Lower lobe of right lung (tissue), 2 donors: ENCODE measurements around the gene DDX46. TPM values are rescaled to one million over a fixed set of nuclear protein-coding genes. Genes with fewer than 3 reads are reported as not detected.
A peak's percentile ranks its signal among the peaks of the same experiment; 100 is the strongest.
"Not testable (repeated sequence)": the region's sequence is repeated elsewhere in the genome, so short reads cannot be mapped to it uniquely, and the experiment has no call there.

Experiments used
- ATAC-seq, 2 donors: fragments of 200-7000 bp; cut with Tn5 transposase; one replicate each; pipeline ENCODE4 v1.9.1; 2020 to 2022; ENCODE audit warnings: mild to moderate bottlenecking in 2 of 2, moderate library complexity in 2 of 2
- DNase-seq: peaks from one replicate; pipeline ENCODE4 v3.0.0-alpha.2; 2020
- H3K27ac ChIP-seq: fragments of 200-600 bp; one replicate; pipeline ENCODE4 v1.8.0; 2022
- H3K27me3 ChIP-seq: fragments of 200-600 bp; one replicate; pipeline ENCODE4 v1.8.0; 2022; ENCODE audit warnings: low read depth
- H3K36me3 ChIP-seq: fragments of 200-600 bp; one replicate; pipeline ENCODE4 v1.8.0; 2022; ENCODE audit warnings: mild to moderate bottlenecking
- H3K4me1 ChIP-seq: fragments of 200-600 bp; one replicate; pipeline ENCODE4 v1.8.0; 2022
- H3K4me3 ChIP-seq: fragments of 200-600 bp; one replicate; pipeline ENCODE4 v1.8.0; 2022; ENCODE audit warnings: mild to moderate bottlenecking
- H3K9me3 ChIP-seq: fragments of 200-600 bp; one replicate; pipeline ENCODE4 v1.8.0; 2022
- intact Hi-C: fragments of 100-400 bp; cut with DNase I; formaldehyde crosslinking; loops from one replicate; pipeline ENCODE4 v1.11.0; 2022
- long read RNA-seq: library from polyadenylated mRNA; unstranded; transcript quantifications from one replicate; pipeline ENCODE4 v2.0.0, GENCODE V29; 2021
- total RNA-seq: library from RNA; stranded (reverse); fragmentation: NEBNext Ultra II Directional; extraction: Animal tissue kit (Norgen Biotek cat#: 25700); gene quantifications from one replicate; pipeline ENCODE4 v1.2.1, GENCODE V29; 2021
- TF ChIP-seq, protein P1 (sequence below): fragments of 200-600 bp; IDR thresholded peaks from one replicate; pipeline ENCODE4 v1.8.0; 2022; ENCODE audit warnings: antibody characterized with exemption, mild to moderate bottlenecking
- donor health status: DM: no; HTN: yes; CAD: no; lungs with severe emphysema.

Gene DDX46, protein sequence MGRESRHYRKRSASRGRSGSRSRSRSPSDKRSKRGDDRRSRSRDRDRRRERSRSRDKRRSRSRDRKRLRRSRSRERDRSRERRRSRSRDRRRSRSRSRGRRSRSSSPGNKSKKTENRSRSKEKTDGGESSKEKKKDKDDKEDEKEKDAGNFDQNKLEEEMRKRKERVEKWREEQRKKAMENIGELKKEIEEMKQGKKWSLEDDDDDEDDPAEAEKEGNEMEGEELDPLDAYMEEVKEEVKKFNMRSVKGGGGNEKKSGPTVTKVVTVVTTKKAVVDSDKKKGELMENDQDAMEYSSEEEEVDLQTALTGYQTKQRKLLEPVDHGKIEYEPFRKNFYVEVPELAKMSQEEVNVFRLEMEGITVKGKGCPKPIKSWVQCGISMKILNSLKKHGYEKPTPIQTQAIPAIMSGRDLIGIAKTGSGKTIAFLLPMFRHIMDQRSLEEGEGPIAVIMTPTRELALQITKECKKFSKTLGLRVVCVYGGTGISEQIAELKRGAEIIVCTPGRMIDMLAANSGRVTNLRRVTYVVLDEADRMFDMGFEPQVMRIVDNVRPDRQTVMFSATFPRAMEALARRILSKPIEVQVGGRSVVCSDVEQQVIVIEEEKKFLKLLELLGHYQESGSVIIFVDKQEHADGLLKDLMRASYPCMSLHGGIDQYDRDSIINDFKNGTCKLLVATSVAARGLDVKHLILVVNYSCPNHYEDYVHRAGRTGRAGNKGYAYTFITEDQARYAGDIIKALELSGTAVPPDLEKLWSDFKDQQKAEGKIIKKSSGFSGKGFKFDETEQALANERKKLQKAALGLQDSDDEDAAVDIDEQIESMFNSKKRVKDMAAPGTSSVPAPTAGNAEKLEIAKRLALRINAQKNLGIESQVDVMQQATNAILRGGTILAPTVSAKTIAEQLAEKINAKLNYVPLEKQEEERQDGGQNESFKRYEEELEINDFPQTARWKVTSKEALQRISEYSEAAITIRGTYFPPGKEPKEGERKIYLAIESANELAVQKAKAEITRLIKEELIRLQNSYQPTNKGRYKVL
- 43.3 TPM for total RNA-seq
- long read RNA-seq, full-length matches to known transcripts = 12 of 70 reads
- long read RNA-seq, partial matches to known transcripts = 50 of 70 reads
- long read RNA-seq, other reads (novel, unspliced or antisense) = 8 of 70 reads

DNA sequence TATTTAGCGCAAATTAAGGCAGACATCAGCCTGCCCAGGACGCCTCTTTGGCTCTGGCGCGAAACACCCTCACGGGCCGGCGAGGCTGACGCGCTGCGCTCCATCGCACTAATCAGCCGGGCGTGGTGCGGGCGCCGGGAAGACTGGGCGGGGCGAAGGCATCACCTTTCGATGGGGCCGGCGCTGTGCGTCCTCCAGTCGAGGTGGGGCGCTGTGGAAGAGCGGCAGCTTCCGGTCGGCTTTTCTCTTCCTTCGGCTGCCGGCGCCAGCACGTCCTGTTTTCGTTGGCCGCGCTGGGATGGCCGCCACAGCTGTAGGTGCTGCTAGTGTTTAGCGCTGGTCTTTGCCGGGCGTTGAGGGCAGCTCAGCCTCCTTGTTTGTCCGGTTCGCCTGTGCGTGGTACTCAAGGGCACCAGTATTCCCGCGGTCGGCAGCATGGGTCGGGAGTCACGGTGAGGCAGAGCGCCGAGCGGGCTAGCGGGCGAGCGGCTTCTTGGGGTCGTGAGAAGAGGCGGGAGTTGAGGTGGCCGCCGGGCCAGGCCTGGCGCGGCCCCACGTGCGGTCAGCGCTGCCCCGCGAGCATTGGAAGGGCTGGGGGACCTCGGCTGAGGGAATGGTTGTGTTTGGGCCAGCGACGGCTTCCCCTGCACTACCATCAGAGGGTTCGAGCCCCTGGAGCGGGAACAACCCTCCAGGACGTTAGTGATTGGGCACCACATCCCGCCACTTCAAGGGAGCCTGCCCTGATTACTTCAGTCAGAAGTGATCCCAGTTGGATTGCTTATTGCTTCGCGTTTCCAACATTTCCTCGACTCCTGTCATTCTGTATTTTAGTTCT is at the start of gene DDX46:
Gene DDX46 (plus strand): TSS at position 276 of the 838 bp plus-strand sequence. CDS start 160 bp downstream, at position 436.
- peaks cover 21% of the 10 kb centered on the region for H3K4me1 ChIP-seq
- H3K27me3 ChIP-seq = no peaks in the 10 kb centered on the region
- DNase-seq = peak; percentile 95
- peaks cover under 1% of the 10 kb centered on the region for H3K36me3 ChIP-seq
- peak within 1 kb of the TSS; percentile 81 for H3K27ac ChIP-seq
- intact Hi-C loops = no loop called here
- peak within 1 kb of the TSS; percentile 93 for H3K4me3 ChIP-seq
- H3K9me3 ChIP-seq = no peaks in the 10 kb centered on the region
- peak; percentile 99 to 100 for ATAC-seq
- TF ChIP-seq, protein P1, sequence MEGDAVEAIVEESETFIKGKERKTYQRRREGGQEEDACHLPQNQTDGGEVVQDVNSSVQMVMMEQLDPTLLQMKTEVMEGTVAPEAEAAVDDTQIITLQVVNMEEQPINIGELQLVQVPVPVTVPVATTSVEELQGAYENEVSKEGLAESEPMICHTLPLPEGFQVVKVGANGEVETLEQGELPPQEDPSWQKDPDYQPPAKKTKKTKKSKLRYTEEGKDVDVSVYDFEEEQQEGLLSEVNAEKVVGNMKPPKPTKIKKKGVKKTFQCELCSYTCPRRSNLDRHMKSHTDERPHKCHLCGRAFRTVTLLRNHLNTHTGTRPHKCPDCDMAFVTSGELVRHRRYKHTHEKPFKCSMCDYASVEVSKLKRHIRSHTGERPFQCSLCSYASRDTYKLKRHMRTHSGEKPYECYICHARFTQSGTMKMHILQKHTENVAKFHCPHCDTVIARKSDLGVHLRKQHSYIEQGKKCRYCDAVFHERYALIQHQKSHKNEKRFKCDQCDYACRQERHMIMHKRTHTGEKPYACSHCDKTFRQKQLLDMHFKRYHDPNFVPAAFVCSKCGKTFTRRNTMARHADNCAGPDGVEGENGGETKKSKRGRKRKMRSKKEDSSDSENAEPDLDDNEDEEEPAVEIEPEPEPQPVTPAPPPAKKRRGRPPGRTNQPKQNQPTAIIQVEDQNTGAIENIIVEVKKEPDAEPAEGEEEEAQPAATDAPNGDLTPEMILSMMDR = peak; percentile 92

DNA sequence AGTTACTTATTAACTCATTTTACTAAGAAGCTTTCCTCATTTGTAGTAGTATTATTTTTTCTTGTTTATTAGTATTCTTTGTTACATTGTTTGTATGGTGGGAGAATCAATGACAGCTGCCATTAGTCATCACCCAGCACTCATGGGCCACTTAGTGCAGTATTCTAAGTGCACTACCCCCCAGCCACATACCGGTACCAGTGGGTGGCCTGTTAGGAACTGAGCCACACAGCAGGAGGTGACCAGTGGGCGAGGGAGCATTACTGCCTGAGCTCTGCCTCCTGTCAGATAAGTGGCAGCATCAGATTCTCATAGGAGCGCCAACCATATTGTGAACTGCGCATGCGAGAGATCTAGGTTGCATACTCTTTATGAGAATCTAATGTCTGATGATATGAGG is 44.5 kb upstream of the DDX46 start:
- Histone ChIP-seq H3K4me3 (no peak overlapping the region), H3K9me3 (no peaks in the 10 kb centered on the region), H3K4me1 (no peaks in the 10 kb centered on the region), H3K36me3 (peaks cover 96% of the 10 kb centered on the region), H3K27ac (no peak overlapping the region), H3K27me3 (no peaks in the 10 kb centered on the region)
- intact Hi-C loops = no loop called here
- TF ChIP-seq, protein P1 = no peak
- DNase-seq (no peak), ATAC-seq (no peak)

DNA sequence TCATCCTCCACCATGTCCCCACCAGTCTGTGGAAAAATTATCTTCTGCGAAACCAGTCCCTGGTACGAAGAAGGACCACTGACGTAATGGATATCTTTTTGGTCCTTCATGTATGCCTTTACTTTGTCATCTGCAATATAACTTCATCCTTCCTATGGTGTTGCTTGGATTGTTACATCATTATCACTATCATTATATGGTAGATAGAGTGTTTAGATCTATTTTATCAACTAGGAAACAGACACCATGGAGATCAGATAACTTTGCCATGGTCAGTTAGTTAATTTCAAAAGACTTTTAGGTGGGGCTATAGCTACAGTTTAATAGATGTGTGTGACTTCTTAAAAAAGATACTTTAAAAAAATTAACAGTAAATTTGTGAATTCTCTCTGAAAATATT is 44.0 kb upstream of the DDX46 start:
- DNase-seq (no peak), ATAC-seq (no peak)
- no peaks in the 10 kb centered on the region for H3K27me3 ChIP-seq
- H3K9me3 ChIP-seq = no peaks in the 10 kb centered on the region
- intact Hi-C loops = no loop called here
- no peak overlapping the region for H3K4me3 ChIP-seq
- no peaks in the 10 kb centered on the region for H3K4me1 ChIP-seq
- peaks cover 96% of the 10 kb centered on the region for H3K36me3 ChIP-seq
- H3K27ac ChIP-seq = no peak overlapping the region
- TF ChIP-seq, protein P1 = no peak

DNA sequence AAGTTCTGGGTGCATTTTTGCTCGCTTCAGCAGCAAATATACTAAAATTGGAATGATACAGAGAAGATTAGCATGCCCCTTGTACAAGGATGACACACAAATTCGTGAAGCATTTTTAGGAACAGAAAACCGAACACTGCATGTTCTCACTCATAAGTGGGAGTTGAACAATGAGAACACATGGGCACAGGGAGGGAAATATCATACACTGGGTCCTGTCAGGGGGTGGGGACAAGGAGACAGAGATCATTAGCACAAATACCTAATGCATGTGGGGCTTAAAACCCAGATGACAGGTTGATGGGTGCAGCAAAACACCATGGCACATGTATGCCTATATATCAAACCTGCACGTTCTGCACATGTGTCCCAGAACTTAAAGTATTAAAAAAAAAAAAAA is 43.1 kb upstream of the DDX46 start:
- H3K4me3 ChIP-seq, H3K27me3 ChIP-seq, DNase-seq, ATAC-seq, H3K4me1 ChIP-seq, intact Hi-C loops, H3K27ac ChIP-seq, H3K9me3 ChIP-seq: not testable (repeated sequence)
- H3K36me3 ChIP-seq = peaks cover 96% of the 10 kb centered on the region

DNA sequence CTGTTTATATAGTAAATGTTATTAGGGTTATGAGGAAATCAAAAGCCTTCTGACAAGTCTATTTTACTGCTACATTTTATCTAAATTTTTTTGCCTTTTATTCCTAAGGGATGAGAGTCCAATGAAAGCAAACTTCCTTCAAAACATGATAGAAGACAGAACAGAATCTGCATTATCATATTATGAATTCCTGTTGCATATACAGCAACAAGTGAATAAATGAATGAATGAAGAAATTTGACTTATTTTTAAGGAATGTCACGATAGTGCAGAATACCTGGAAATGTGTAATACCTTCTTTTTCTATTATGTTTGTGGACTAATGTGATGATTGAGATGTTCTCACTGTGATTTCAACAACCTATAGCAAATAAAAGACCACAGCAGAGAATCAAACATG is 33.7 kb upstream of the DDX46 start:
- no peak for ATAC-seq
- no peak overlapping the region for H3K27ac ChIP-seq
- H3K27me3 ChIP-seq = no peaks in the 10 kb centered on the region
- intact Hi-C loops = no loop called here
- no peaks in the 10 kb centered on the region for H3K4me1 ChIP-seq
- no peak overlapping the region for H3K4me3 ChIP-seq
- TF ChIP-seq, protein P1 = no peak
- no peaks in the 10 kb centered on the region for H3K9me3 ChIP-seq
- peaks cover 60% of the 10 kb centered on the region for H3K36me3 ChIP-seq
- DNase-seq = no peak
